22Rv1 (cell line): ENCODE data around the gene NDST3.

ENCODE experiments used
- CTCF ChIP-seq: fragments of 450-650 bp; IDR thresholded peaks from 2 replicates; pipeline ENCODE4 v1.5.1; 2017; ENCODE audit warnings: mild to moderate bottlenecking
- ZFX ChIP-seq: fragments of 450-650 bp; IDR thresholded peaks from 2 replicates; pipeline ENCODE4 v1.6.1; 2017; ENCODE audit warnings: antibody characterized with exemption, borderline replicate concordance

- TF ChIP-seq CTCF (no peak), ZFX (no peak)
Measured at GRCh38 chr4:118260309-118260708, 226.0 kb downstream of the NDST3 start.
